Measurements from ENCODE around the gene APOA5. TPM values are rescaled to one million over a fixed set of nuclear protein-coding genes. Genes with fewer than 3 reads are reported as not detected.

Gene APOA5
- total and polyA plus RNA-seq, 2 of the 13 experiments (the other 11 are each of a cell fraction or from before 2014, with no cell fraction given): 44.0 to 49.1 TPM

- TF ChIP-seq TARDBP (CRISPR knock-in tag; IDR thresholded peaks at IDR 0.05) (peak; percentile 22; the same call in 1 of the 2 replicates), TBL1XR1 (IDR thresholded peaks at IDR 0.05; ENCODE audit: borderline replicate concordance, low read length, partially characterized antibody) (no peak), ZNF296 (CRISPR knock-in tag; conservative IDR thresholded peaks at IDR 0.05) (no peak), GMEB1 (CRISPR knock-in tag; IDR thresholded peaks at IDR 0.05; ENCODE audit: borderline replicate concordance) (no peak), PBX3 (CRISPR knock-in tag; IDR thresholded peaks at IDR 0.05; ENCODE audit: borderline replicate concordance) (no peak), ZNF230 (CRISPR knock-in tag; IDR thresholded peaks at IDR 0.05) (0 out of 2 replicates have a peak, but pooled peaks have one; percentile 21), SMC3 (IDR thresholded peaks at IDR 0.05; ENCODE audit: low read length) (peak; percentile 14; the same call in 1 of the 2 replicates), ZNF335 (CRISPR knock-in tag; IDR thresholded peaks at IDR 0.05) (peak; percentile 76), ZNF704 (CRISPR knock-in tag; IDR thresholded peaks at IDR 0.05; ENCODE audit: borderline replicate concordance) (no peak), ZNF354B (CRISPR knock-in tag; IDR thresholded peaks at IDR 0.05) (no peak), TIGD3 (CRISPR knock-in tag; IDR thresholded peaks at IDR 0.05; ENCODE audit: borderline replicate concordance) (no peak), CENPX (CRISPR knock-in tag; IDR thresholded peaks at IDR 0.05) (no peak), ELK4 (CRISPR knock-in tag; IDR thresholded peaks at IDR 0.05; ENCODE audit: borderline replicate concordance) (no peak), DNMT3B (CRISPR knock-in tag; conservative IDR thresholded peaks at IDR 0.05) (no peak), SATB2 (CRISPR knock-in tag; IDR thresholded peaks at IDR 0.05) (no peak), TRAFD1 (CRISPR knock-in tag; IDR thresholded peaks at IDR 0.05; ENCODE audit: borderline replicate concordance) (no peak), ZNF670 (CRISPR knock-in tag; IDR thresholded peaks at IDR 0.05; ENCODE audit: borderline replicate concordance) (no peak), HMGA1 (CRISPR knock-in tag; conservative IDR thresholded peaks at IDR 0.05) (no peak), ZNF451 (CRISPR knock-in tag; IDR thresholded peaks at IDR 0.05) (no peak), FOSL1 (CRISPR knock-in tag; IDR thresholded peaks at IDR 0.05; ENCODE audit: borderline replicate concordance) (no peak), KDM4B (CRISPR knock-in tag; IDR thresholded peaks at IDR 0.05) (no peak), ZNF143 (CRISPR knock-in tag; IDR thresholded peaks at IDR 0.05) (no peak)
Measured at GRCh38 chr11:116840224-116840745, 48.6 kb upstream of the APOA5 start (continued).

Measured in HepG2 (cell line).